GM20000 (cell line): Measurements from ENCODE around the gene PEAK1.

Experiments used
- DNase-seq: peaks from one replicate; pipeline ENCODE4 v3.0.0; 2012; ENCODE audit warnings: low spot score
- CTCF ChIP-seq: IDR thresholded peaks from 2 replicates; pipeline ENCODE4 v1.5.1; 2012; ENCODE audit warnings: mild to moderate bottlenecking, control low read depth; ENCODE audit errors: extremely low read depth, missing control alignments

PEAK1 gene

GRCh38 chr15:77457191-77457904 is 37.4 kb upstream of the PEAK1 start:
- TF ChIP-seq CTCF, result no peak
- DNase-seq, result no peak

- no peak for TF ChIP-seq CTCF
Measured at GRCh38 chr15:77456746-77457145, 36.8 kb upstream of the PEAK1 start.

GRCh38 chr15:77455696-77456321 is 35.9 kb upstream of the PEAK1 start:
- no peak for TF ChIP-seq CTCF
- DNase-seq, result no peak

More at GRCh38 chr15:77456746-77457145, 36.8 kb upstream of the PEAK1 start:
- DNase-seq, result no peak

- DNase-seq, result no peak
- TF ChIP-seq CTCF, result no peak
Measured at GRCh38 chr15:77454951-77455350, 35.0 kb upstream of the PEAK1 start.

- TF ChIP-seq CTCF, result no peak
- no peak for DNase-seq
Measured at GRCh38 chr15:77454265-77454664, 34.4 kb upstream of the PEAK1 start.

- TF ChIP-seq CTCF, result no peak
- no peak for DNase-seq
Measured at GRCh38 chr15:77446840-77447390, 27.0 kb upstream of the PEAK1 start.

GRCh38 chr15:77440378-77440999 is 20.6 kb upstream of the PEAK1 start:
- no peak for TF ChIP-seq CTCF
- no peak for DNase-seq
